ENCODE results near the gene SOSTDC1.

DNA sequence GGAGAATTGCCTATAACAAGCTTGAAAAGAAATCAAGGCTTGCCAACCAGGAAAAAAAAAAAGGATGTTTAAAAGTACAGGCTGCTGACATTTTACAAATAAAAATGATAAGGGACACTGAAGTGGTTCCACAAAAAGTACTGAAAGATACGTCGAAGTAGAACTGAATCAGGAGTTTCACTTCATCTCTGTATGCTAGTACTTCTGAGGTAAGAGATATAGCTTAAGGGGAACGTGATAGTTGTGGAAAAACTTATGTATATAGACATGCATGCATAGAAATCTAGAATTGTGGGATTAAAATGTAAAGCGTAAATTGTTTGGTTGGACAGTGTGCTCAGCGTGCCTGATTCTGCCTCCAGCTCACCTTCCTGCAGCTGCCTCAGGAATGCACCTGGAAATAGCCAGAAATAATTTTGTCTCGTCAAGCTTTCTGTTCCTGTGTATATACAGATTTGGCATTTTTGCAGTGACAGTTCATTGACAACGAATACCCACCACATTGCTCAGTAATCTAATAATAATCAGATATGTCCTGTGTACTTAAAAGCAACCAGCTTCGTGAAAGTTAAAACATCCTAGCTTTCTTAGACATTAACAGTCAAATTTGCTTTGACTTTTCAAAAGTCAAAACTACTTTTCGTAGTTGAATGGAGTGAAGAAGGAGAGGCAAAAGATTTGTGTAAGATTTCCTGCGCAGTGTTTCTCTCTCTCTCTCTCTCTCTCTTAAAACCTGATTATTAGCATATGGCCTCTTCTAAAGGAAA is 1.4 kb downstream of the SOSTDC1 start:
- TF ChIP-seq POLR2A (IDR thresholded peaks at IDR 0.05) (no peak), POLR2AphosphoS5 (IDR thresholded peaks at IDR 0.05) (no peak)
- TF ChIP-seq, protein P1, sequence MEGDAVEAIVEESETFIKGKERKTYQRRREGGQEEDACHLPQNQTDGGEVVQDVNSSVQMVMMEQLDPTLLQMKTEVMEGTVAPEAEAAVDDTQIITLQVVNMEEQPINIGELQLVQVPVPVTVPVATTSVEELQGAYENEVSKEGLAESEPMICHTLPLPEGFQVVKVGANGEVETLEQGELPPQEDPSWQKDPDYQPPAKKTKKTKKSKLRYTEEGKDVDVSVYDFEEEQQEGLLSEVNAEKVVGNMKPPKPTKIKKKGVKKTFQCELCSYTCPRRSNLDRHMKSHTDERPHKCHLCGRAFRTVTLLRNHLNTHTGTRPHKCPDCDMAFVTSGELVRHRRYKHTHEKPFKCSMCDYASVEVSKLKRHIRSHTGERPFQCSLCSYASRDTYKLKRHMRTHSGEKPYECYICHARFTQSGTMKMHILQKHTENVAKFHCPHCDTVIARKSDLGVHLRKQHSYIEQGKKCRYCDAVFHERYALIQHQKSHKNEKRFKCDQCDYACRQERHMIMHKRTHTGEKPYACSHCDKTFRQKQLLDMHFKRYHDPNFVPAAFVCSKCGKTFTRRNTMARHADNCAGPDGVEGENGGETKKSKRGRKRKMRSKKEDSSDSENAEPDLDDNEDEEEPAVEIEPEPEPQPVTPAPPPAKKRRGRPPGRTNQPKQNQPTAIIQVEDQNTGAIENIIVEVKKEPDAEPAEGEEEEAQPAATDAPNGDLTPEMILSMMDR (IDR thresholded peaks at IDR 0.05) = no peak
